ENCODE data around the gene SHTN1. TPM values are rescaled to one million over a fixed set of nuclear protein-coding genes. Genes with fewer than 3 reads are reported as not detected.
A peak's percentile ranks its signal among the peaks of the same experiment; 100 is the strongest.

Gene SHTN1
- total and polyA plus RNA-seq, 10 of the 15 experiments (the other 5 are each of a cell fraction or from before 2014, with no cell fraction given), result 0.79 to 4.0 (median 2.0) TPM

- Histone ChIP-seq H3K4me2 (ENCODE audit: control insufficient read depth, insufficient read depth) (peak overlapping the region; percentile 79), H3K4me1 (ENCODE audit: control insufficient read depth, insufficient read depth, low read length) (no peaks in the 10 kb centered on the region), H3K27ac (ENCODE audit: control insufficient read depth, insufficient read depth) (no peak overlapping the region), H3K4me3 (peak overlapping the region; percentile 46; the same call in 1 of the 2 replicates), H3K36me3 (ENCODE audit: control insufficient read depth in 2 of 2, insufficient read depth in 2 of 2, low read length in 1 of 2) (no peaks in the 10 kb centered on the region), H3K27me3 (replicated peaks in 1 of 2; ENCODE audit: control insufficient read depth in 2 of 2, insufficient read depth in 2 of 2, low read length in 1 of 2) (peaks cover 3 to 9% of the 10 kb centered on the region in 2 experiments; a peak in 3 of 4 replicates), H3K9ac (ENCODE audit: control insufficient read depth, insufficient read depth, low read length) (no peak overlapping the region), H3K79me2 (ENCODE audit: control insufficient read depth, insufficient read depth, low read length) (no peaks in the 10 kb centered on the region), H4K20me1 (ENCODE audit: control insufficient read depth, insufficient read depth) (no peaks in the 10 kb centered on the region), H3K9me3 (replicated peaks; ENCODE audit: control insufficient read depth, insufficient read depth, low read length) (no peaks in the 10 kb centered on the region), H2AFZ (ENCODE audit: control insufficient read depth, low read depth, low read length) (peak overlapping the region; percentile 58)
- no TSS peak for BruUV-seq (replicated peaks)
- FAIRE-seq (no peak), ATAC-seq (peak; percentile 76), DNase-seq (ENCODE audit: low read depth, low spot score) (no peak)
- 4% methylated on average over 46 of the region's 47 CpGs for WGBS (ENCODE audit: insufficient coverage, insufficient replicate concordance, low lambda C conversion rate, missing lambda C conversion rate)
- in situ Hi-C loops (cut with MboI), result no loop called here
- RAD21 ChIA-PET (ENCODE audit: unreplicated experiment), result interaction anchor here (1.0 to 1.3 kb wide), 2 partner anchors 177 to 208 kb away, joined by 3 to 4 read pairs; no protein-coding TSS in a partner anchor
- SMC1A ChIA-PET (ENCODE audit: uncharacterized antibody, unreplicated experiment), result interaction anchor here (1.1 kb wide), 1 partner anchor 16 kb away, joined by 3 read pairs; no protein-coding TSS in a partner anchor
- intact Hi-C loops (cut with micrococcal nuclease; ENCODE audit: unreplicated experiment), result no loop called here
- CTCF ChIA-PET, result no interaction called here
- POLR2A ChIA-PET, result no interaction called here
- TF ChIP-seq IKZF2 (IDR thresholded peaks at IDR 0.05) (peak in 1 of 2 experiments; percentile 33; a peak in 2 of 4 replicates), TCF3 (IDR thresholded peaks at IDR 0.05; ENCODE audit: borderline replicate concordance, insufficient read depth, low read depth, low read length) (0 out of 2 replicates have a peak, but pooled peaks have one; percentile 26), MTA2 (IDR thresholded peaks at IDR 0.05; ENCODE audit: low read depth) (0 out of 2 replicates have a peak, but pooled peaks have one; percentile 12), JUNB (IDR thresholded peaks at IDR 0.05) (0 out of 2 replicates have a peak, but pooled peaks have one; percentile 9), CREB1 (IDR thresholded peaks at IDR 0.05; ENCODE audit: low read depth) (no peak), SUZ12 (IDR thresholded peaks at IDR 0.05; ENCODE audit: unreplicated experiment) (peak; percentile 68), DPF2 (IDR thresholded peaks at IDR 0.05) (peak; percentile 53; the same call in 1 of the 2 replicates), E2F8 (IDR thresholded peaks at IDR 0.05; ENCODE audit: low read depth, partially characterized antibody) (no peak), ZNF592 (IDR thresholded peaks at IDR 0.05) (no peak), IKZF1 (conservative IDR thresholded peaks at IDR 0.05) (peak; percentile 52), MXI1 (IDR thresholded peaks at IDR 0.05; ENCODE audit: low read depth, low read length) (no peak), NR2C2 (IDR thresholded peaks at IDR 0.05; ENCODE audit: borderline replicate concordance, control insufficient read depth, insufficient read length, low read depth) (no peak)
Measured at GRCh38 chr10:117004227-117005025, 561 bp downstream of the SHTN1 start.

Measured in GM12878 (cell line).